ENCODE measurements around the gene TTC22.

Gene TTC22

DNA sequence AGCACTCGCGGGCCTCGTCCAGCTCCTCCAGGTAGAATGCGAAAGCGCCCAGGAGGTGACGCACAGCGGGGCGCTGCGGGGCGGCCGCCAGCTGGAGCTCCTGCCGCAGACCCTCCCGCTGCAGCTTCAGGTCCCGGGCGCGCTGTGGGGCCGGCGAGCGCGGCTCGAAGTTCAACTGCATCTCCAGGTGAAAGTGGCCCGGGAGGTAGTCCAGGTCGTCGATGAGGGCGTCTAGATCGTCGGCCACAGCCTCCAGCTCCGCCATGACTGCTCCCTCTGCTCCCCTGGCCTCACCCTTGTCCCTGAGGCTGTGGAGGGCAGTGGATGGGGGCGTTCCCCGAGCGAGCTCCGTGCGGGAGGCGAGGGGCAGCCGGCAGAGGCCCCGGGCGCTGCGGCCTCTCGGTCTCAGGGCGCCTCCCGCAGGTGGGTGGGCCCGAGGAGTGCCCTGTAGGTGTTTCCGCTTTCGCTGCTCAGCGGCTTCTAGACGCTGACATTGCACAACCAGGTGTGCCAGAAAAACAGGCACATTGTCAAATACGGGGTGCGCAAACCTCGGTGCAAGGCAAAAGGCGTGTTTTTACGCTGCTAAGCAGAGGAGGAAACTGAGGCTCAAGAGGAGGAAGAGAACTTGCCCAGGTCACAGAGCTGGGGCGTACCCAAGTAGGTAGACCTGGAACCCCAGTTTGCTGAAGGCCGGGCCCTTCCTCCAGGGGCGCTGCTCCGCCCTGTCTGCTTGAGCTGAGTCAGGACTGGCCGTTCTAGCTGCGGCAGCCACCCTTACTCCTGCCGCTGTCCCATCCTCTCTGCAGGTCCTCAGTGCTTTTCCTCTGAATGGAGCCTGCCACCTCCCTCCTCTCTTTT, at the start of gene TTC22:
TSS of gene TTC22 (minus strand) at position 425 of the 861 bp plus-strand sequence. CDS start at position 265, 160 bp downstream.
- DNase-seq = no peak

DNA sequence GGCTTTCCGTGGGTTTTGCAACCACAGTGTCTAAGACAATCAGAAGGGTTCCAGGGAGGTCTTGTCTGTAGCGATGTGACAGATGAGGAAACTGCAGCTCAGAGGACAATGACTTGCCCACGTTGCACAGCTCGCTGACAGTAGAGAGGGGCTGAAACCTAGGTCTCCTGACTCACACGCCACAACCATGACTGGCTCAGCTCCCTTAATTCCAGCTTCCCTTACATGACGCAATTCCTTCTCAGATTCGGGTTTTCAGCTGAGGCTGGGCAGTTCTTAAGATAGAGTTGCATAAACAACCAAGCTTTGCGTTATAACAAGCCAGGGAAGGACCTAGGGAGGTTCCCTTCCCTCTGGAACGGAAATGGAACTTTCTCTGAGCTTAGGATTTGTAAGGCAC, 49.6 kb upstream of the TTC22 start:
- DNase-seq = no peak

DNA sequence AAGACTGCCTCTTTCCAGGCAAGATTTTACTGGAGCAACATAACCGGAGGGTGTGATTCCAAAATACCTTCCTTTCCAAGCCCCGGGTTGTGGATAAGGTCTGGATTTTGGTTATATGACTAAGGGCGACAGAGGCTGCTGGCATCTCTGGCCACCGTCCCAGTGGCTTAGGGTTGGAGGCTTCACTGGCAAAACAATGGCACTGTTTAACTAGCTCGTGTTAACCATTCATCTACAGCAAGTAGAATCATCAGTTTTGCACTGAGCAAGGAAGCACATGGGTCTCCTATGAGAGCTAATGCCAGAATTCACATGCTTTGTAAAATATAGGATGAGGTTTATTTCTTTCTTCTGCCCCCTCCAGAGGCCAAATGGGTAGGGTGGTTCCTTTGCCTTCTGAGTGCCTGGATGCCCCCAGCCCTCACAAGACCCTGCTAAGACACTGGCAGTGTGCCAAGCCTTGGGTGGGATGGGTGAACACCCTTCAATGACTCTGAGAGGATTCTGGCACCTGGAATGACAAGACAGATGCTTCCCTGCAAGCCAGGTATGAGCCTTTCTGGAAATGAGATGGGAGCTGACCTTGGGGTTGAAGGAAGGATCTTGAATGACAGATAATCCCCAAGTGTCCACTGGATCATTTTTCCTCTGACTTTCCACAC, 49.1 kb upstream of the TTC22 start:
- DNase-seq = no peak

DNA sequence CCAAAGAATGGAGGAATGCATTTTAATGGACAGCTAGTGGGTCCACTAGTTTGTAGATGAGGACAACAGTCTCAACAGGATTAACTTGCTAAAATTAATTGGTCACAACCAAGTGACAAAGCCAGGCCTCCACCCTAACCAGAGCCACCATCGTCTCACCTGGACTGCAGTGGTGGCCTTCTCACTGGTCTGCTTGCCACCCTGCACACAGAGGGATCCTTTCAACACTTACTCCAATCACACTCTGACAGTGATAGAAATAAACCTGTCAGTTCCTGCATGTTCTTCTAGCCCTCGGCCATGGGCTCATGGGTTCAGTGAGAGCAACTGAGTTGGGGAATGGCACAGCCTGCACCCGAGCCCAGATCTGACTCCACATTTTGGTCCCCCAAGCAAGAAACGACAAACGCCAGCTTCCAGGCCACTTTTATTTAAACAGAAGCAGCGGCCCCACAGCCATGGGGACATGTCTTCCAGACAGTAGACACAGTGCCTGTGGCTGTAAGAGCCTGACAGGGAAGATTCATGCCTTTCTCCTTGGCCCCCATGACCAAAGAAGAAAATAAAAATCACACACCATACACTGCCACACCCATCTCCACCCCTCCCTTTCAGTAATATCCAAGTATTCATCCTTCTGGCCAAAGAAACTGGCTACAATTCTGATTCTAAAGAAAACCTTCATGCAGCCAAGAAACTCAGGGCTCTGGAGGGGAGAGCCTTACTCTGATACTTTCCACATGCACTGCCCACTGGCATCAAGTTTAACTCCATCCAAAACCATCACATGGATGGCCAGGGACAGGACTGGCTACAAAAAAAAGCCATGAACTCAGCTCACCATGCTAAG, 48.3 kb upstream of the TTC22 start:
- no peak for DNase-seq

DNA sequence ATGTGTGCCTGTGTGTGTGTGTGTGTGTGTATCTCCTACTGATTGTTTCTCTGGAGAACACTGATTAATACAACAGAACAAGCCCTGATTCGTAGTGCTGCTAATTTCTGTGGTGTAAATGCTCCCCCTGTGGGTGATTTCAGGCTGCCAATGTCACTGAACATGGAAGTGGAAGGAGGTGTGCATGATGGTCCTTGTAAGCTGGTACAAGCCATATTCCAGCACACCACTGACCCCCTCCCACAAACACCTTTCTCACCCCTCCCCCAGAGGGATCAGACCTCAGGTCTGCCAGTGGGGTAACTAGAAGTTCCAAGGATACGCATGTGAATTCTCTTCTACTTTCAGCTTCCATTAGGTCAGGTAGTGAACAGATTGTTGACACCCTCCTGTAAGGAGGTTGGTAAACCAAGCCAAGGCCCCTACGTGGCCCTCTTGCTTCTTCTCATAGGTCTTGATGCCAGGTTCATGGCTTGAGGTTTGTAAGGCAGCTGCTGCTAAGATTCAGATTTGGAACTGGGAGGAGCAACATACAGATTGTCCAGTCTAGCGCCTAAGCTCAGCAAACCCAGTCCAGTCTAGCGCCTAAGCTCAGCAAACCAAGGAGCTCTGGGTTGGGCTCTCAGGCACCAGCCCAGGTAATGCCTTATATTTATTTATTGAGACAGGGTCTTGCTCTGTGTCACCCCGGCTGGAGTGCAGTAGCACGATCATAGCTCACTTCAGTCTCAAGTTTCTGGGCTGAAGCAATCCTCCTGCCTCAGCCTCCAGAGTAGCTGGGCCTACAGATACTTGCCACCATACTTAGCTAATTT, 47.2 kb upstream of the TTC22 start:
- DNase-seq = no peak

DNA sequence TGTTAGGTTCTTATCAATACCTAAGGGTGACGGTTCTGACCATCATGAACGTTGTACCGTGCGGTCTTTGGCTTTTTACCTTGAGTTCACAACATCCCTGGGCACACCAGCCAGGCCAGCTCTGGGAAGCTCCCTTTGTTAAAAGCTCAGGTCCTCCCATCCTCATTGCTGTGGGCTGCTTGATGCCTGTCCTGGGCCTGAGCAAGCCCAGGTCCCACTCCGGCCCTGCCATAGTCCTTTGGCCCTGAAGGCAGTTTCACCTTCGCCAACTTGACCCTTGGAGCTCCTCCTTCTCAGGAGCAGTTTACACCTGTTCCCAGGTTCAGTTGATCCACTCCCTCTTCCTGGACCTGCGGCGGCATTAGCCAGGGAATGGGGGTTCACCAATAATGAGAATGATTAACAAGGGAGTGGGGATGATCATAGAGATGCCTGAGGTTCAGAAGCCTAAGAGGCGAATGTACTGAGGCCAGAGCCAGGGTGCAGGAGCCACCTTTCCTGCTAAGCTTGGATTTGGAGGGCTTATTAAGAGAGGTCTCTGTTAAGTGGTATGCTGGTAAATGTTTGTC, 45.7 kb upstream of the TTC22 start:
- no peak for DNase-seq

DNA sequence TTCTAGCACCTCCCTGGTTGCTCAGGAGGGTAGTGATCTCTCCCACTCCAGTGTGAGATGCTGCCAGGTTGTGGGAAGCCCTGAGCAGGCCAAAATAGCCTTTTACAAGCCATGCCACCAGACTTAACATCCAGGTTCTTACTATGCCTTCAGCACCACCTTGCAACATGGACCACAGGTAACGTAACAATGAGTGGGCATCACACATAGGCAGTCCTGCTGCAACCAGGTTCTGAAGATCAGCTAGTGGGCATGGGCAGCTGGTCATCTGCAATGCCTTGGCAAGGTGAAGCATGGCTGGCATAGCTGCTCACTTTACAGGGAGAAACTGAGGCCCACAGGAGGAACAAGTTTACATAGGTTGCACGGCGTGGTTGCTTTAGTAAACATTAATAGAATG, 45.2 kb upstream of the TTC22 start:
- DNase-seq = no peak

DNA sequence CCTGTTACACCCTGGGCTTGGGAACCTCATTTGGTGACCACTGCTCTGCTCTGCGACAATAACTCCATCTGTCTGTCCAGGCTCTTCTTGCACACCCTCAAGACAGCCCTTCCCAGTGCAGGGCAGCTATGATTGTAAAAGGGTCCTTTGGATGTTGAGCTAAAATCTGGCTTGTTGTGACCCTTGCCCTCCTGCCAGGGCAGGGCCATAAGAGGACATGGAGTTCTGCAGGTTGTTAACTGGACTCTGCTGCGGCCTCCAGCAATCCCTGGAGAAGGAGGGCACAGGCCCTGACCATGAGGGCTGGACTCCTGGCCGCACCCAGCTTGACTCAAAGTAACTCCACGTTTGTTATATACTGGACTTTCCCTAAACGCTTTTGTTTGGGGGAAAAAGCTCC, 44.6 kb upstream of the TTC22 start:
- no peak for DNase-seq

DNA sequence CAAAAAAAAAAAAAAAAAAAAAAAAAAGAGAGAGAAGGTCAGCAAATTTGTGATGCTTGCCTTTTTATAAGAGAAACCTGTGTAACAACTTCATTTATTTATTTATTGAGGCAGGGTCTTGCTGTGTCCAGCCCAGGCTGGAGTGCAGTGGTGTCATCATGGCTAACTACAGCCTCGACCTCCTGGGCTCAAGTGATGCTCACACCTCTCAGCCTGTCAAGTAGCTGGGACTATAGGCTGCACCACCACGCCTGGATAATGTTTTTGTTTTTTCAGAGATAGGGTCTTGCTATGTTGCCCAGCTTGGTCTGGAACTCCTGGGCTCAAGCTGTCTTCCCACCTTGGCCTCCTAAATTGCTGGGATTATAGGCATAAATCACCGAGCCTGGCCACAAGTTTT, 43.4 kb upstream of the TTC22 start:
- DNase-seq = no peak

DNA sequence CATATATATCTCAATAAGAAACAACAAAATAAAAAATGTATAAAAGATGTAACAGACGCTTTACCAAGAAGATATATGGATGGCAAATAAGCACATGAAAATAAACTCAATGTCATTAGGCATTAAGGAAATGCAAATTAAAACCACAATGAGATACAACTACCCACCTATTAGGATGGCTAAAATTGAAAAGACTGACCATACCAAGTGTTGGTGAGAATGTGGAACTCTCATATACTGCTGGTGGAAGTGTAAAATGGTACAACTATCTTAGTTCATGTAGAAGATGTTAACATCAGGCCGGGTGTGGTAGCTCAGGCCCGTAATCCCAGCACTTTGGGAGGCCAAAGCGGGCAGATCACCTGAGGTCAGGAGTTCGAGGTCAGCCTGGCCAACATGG, 42.3 kb upstream of the TTC22 start:
- no peak for DNase-seq

DNA sequence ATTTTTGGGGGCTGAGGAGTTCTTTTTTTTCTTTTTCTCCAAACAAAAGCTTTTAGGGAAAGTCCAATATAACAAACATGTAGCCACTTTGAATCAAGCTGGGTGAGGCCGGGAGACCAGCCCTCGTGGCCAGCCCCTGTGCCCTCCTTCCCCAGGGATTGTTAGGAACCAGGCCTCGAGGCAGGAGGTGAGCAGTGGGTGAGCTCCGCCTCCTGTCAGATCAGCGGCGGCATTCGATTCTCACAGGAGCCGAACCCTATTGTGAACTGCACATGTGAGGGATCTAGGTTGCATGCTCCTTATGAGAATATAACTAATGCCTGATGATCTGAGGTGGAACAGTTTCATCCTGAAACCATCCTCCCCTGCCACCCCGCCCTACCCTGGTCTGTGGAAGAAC, 41.8 kb upstream of the TTC22 start:
- DNase-seq = no peak

DNA sequence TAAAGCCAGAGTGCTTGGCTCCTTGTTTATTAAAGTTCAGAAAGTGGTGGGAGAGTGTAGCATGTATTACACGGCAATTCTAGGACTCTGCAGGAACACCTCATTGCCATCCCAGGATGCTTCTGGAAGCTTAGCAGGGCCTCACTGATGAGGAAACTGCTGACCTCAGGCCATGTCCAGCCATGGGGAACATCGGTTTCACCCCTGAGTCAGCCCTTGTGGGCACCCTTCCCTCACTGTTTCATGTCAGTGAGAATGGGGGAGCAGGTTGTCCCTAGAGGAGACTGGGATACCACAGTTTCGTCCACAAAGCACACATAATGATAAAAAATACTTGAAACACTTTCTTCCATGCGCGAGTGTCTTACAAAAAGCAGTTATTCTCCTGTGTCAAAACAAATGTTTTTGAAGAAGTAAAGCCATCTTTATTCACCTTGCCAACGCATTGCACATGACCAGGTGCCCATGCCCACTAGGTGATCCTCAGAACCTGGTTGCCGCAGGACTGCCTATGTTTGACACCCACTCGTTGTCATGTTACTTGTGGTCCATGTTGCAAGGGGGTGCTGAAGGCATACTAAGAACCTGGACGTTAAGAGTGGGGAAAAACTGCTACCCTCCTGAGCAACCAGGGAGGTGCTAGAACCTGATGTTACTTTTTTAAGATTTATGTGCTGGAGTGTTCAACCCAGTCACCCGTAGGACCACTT, 41.2 kb upstream of the TTC22 start:
- no peak for DNase-seq

DNA sequence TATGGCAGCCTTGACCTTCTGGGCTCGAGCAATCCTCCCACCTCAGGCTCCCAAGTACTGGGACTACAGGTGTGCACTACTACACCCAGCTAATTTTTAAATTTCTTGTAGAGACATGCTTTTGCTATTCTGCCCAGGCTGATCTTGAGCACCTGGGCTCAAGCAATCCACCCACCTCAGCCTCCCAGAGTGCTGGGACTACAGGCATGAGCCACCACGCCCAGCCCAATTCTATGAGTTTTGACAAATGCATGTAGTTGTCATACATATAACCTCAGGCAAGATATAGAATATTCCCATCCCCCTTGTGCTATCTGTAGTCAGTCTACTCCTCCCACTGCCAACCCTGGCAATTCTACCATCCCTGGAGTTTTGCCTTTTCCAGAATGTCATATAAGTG, 38.7 kb upstream of the TTC22 start:
- no peak for DNase-seq

DNA sequence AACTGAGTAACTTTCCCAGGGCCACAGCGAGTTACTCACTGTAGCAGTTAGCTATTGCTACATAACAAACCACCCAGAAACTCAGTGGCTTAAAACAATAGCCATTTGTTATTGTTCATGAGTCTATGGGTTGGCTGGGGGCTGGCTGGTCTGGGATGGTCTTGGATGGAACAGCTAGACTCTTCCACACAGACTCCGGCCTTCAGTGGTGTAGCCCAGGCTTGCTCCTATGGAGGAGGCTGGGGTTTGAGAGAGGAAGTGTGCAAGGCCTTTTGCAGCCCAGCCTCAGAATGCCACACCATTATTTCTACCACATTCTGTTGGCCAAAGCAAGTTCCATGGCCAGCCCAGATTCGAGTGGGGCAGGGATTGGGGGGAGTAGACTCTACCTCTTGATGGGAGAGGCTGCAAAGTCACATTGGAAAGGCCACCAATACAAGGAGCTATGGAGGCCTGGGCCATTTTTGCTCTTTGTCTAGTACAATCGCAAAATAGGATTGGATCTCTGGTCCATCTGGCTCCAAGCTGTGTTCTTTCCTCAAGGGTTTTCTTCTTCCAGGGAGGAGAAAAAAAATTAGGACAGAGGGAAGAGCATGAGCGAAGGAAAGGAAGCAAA, 37.5 kb upstream of the TTC22 start:
- no peak for DNase-seq

DNA sequence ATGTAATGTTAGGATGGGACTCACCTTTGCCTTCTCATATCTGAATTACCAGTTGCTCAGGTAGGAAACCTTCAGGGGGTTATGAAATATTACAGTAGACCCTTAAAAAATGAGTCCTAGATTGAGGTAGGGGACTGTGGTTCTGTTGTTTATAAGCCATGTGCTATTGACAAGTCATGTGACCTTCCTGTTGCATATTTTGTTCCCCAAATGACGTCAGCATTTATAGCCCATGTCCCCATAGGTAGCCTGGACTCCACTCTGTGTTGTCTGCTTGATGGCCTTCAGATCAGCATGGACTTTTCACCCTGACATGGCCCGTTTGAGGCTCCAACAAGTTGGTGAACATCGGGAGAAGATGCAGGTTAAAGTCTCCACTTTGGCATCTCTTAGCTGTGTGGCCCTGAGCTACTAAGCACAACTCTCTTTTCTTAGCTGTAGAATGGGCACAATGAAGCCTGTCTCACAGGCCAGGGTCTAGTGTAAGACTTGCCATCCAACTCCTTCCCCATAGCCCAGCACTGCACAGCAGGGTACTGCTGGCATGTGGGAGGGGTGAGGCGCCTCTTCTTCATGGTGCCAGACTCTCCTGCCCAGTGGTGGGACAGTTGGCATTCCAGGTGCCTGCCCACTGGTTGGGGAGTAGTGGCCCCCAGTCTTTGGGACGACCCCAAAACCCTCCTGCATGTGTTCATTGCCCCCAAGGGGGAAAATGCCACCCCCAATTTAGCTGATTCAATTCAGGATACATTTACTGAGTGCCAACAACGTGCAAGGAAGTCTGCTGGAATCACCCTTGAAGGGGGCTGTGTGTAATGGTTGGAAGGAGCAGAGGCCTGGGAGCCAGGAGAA, 36.1 kb upstream of the TTC22 start:
- no peak for DNase-seq

DNA sequence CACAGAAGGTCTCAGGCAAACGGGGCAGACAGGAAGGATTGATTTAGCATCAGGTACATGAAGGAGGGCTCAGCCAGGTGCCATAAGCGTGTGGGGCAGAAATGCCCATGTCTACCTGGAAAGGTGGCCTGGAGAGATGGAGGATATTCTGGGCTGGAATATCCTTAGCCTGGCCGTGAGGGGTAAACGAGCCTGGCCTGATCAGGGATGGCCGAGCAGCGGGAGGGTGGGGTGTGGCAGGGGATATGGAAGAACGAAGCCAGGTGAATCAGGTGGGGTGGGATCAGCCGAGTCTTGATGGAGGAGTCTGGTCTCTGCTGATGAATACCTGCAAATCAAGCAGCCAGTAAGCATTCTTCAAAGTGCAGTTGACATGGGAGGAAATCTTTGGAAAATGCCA, 35.5 kb upstream of the TTC22 start:
- no peak for DNase-seq

DNA sequence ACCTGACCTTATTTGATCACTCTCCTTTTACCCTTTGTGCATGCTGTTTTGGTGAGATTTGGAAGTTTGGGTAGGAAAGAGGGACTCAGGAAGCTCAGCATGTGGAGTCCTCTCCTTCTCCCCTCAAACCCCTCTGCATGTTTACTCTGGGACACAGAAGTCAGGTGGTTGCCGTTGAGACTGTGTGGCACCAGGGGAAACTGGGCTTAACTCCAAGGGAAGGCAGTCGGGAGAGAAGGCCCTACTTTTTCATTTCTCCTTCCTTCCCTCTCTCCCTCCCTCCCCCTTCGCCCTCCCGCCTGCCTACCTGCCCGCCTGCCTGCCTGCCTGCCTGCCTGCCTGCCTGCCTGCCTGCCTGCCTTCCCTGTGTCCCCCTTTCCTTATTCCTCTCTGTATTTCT, 34.8 kb upstream of the TTC22 start:
- no peak for DNase-seq

DNA sequence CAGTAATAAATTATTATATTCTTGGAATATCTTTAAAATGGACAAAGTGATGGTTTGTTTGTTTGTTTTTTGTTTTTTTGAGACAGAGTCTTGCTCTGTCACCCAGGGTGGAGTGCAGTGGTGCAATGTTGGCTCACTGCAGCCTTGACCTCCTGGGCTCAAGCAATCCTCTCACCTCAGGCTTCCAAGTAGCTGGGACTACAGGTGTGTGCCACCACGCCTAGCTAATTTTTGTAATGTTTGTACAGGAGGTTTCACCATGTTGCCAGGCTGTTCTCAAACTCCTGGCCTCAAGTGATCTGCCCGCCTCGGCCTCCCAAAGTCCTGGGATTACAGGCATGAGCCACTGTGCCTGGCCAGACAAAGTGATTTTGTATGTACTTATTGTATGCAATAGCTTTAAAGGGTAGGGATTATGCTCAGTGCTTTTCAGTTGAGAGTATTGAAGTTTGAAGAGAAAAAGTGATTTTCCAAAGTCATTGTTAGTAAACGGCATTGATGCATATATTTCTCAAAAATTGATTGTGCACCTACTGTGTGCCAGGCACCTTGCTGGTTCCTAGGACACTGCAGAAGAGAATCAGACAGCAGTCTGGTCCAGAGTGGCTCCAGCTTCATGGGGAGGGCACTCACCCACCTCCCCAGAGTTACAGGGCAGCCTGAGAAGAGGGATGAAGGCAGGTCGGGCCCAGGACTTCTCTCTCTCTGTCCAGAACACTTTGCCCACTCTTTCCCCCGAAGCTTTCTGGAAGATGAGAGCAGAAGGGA, 34.2 kb upstream of the TTC22 start:
- DNase-seq = no peak

DNA sequence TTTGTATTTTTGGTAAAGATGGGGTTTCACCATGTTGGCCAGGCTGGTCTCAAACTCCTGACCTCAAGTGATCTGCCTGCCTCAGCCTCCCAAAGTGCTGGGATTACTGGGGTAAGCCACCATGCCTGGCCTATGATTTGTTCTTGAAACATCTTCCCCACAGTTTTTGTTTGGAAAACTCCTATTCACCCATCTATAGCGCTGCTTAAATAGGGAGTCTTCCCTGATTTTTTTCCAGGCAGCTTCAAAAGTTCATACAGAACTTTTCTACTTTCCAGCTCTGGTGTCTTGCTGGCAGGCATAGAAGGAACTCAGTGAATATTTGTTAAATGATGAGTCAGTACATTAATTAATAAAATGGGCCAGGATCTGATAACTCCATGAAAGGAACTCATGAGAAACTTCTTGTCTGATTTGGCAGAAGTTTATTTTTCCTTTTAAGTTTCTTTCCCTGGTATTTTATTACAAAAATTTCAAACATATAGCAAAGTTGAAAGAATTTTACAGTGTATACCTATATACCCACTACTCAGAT, 33.0 kb upstream of the TTC22 start:
- DNase-seq = no peak

All from NCI-H524 treated with DMSO at 0.1 percent for 48 hours (cell line).